HepG2 (cell line): ENCODE data around the gene CORO7. TPM values are rescaled to one million over a fixed set of nuclear protein-coding genes. Genes with fewer than 3 reads are reported as not detected.

ENCODE experiments used
- ELF3 ChIP-seq: IDR thresholded peaks from 2 replicates; pipeline ENCODE4 v1.6.1; 2016; ENCODE audit warnings: missing genetic modification reagents, missing compliant biosample characterization
- FOXO4 ChIP-seq: sonication (generic); formaldehyde crosslinking; conservative IDR thresholded peaks from 2 replicates; pipeline ENCODE4 v1.8.1; 2023; ENCODE audit warnings: missing genetic modification reagents
- JDP2 ChIP-seq: sonication (generic); formaldehyde crosslinking; IDR thresholded peaks from 2 replicates; pipeline ENCODE4 v1.8.1; 2022; ENCODE audit warnings: missing genetic modification reagents, borderline replicate concordance
- KDM6A ChIP-seq: IDR thresholded peaks from 2 replicates; pipeline ENCODE4 v1.6.1; 2016; ENCODE audit warnings: low read depth
- KLF15 ChIP-seq: sonication (generic); formaldehyde crosslinking; IDR thresholded peaks from 2 replicates; pipeline ENCODE4 v1.8.1; 2023; ENCODE audit warnings: borderline replicate concordance, mild to moderate bottlenecking, inconsistent platforms, missing genetic modification reagents, mixed read lengths
- MBNL3 ChIP-seq: fragments of 250-450 bp; sonication (Bioruptor Pico); conservative IDR thresholded peaks from 2 replicates; pipeline ENCODE4 v1.8.0; 2022; ENCODE audit warnings: mild to moderate bottlenecking, inconsistent platforms
- PAXIP1 ChIP-seq: sonication (generic); formaldehyde crosslinking; conservative IDR thresholded peaks from 2 replicates; pipeline ENCODE4 v1.4.0; 2020; ENCODE audit warnings: mild to moderate bottlenecking, missing genetic modification reagents, moderate library complexity
- PPARG ChIP-seq: conservative IDR thresholded peaks from 2 replicates; pipeline ENCODE4 v1.6.1; 2016; ENCODE audit warnings: missing biosample characterization, missing genetic modification reagents
- RAD21 ChIP-seq: fragments of 450-650 bp; formaldehyde crosslinking; IDR thresholded peaks from 2 replicates; pipeline ENCODE4 v1.5.0; 2020; ENCODE audit warnings: mild to moderate bottlenecking
- TAF15 ChIP-seq: fragments of 200-400 bp; formaldehyde crosslinking; IDR thresholded peaks from one replicate; pipeline ENCODE4 v1.6.1; 2018; ENCODE audit warnings: mild to moderate bottlenecking, low read depth, low read length; ENCODE audit not compliant: poor library complexity, severe bottlenecking
- TFAP4 ChIP-seq: sonication (generic); IDR thresholded peaks from 2 replicates; pipeline ENCODE4 v1.6.1; 2016; ENCODE audit warnings: low read depth, borderline replicate concordance
- TFDP1 ChIP-seq: IDR thresholded peaks from 2 replicates; pipeline ENCODE4 v1.6.1; 2016; ENCODE audit warnings: missing compliant biosample characterization, missing genetic modification reagents, borderline replicate concordance
- TOE1 ChIP-seq: sonication (generic); formaldehyde crosslinking; IDR thresholded peaks from 2 replicates; pipeline ENCODE4 v1.4.0; 2020; ENCODE audit warnings: mild to moderate bottlenecking, missing genetic modification reagents
- ZBTB10 ChIP-seq: sonication (generic); formaldehyde crosslinking; IDR thresholded peaks from 2 replicates; pipeline ENCODE4 v1.4.0; 2020; ENCODE audit warnings: missing genetic modification reagents, borderline replicate concordance
- ZBTB38 ChIP-seq: sonication (generic); formaldehyde crosslinking; IDR thresholded peaks from 2 replicates; pipeline ENCODE4 v1.5.1; 2020; ENCODE audit warnings: mild to moderate bottlenecking, missing genetic modification reagents
- ZKSCAN1 ChIP-seq: fragments of 150-350 bp; IDR thresholded peaks from 2 replicates; pipeline ENCODE4 v1.6.1; 2014; ENCODE audit warnings: low read length
- ZNF704 ChIP-seq: sonication (generic); formaldehyde crosslinking; IDR thresholded peaks from 2 replicates; pipeline ENCODE4 v1.8.1; 2023; ENCODE audit warnings: mild to moderate bottlenecking, inconsistent platforms, moderate library complexity, missing genetic modification reagents, borderline replicate concordance
- ZNF761 ChIP-seq: sonication (generic); formaldehyde crosslinking; conservative IDR thresholded peaks from 2 replicates; pipeline ENCODE4 v1.4.0; 2020; ENCODE audit warnings: mild to moderate bottlenecking, missing genetic modification reagents
- ZNF850 ChIP-seq: sonication (generic); formaldehyde crosslinking; conservative IDR thresholded peaks from 2 replicates; pipeline ENCODE4 v1.9.0; 2021; ENCODE audit warnings: mild to moderate bottlenecking, missing genetic modification reagents
- polyA plus RNA-seq, 8 experiments: library from polyadenylated mRNA; depleted of rRNA in 3 of 8; stranded (reverse) in 7 of 8; unstranded in 1 of 8; fragments of >200 nt; fragmentation: Illumina TruSeq in 4 of 8; extraction: Trizol in 4 of 8; gene quantifications; 2 replicates each; pipeline versions ENCODE4 v1.2.1 to v1.2.3, GENCODE V29; 2011 to 2016; ENCODE audit warnings: low read depth in 4 of 8, missing spikeins in 1 of 8, mixed read lengths in 1 of 8; ENCODE audit not compliant: insufficient read depth in 1 of 8
- total RNA-seq, 5 experiments: library from RNA; depleted of rRNA; stranded (reverse); fragments of >200 nt; fragmentation: Illumina TruSeq; extraction: Trizol; gene quantifications; 2 replicates each; pipeline ENCODE4 v1.2.3, GENCODE V29; 2016; ENCODE audit warnings: low read depth in 1 of 5

The CORO7 gene
- total and polyA plus RNA-seq, 2 of the 13 experiments (the other 11 are each of a cell fraction or from before 2014, with no cell fraction given) = 9.9 to 14.3 TPM

GRCh38 chr16:4330277-4330874 lies 86.0 kb downstream of the CORO7 start (continued):
- TF ChIP-seq FOXO4 (no peak), ZNF704 (no peak), TAF15 (no peak), JDP2 (no peak), PAXIP1 (no peak), TOE1 (CRISPR knock-in tag) (no peak), TFAP4 (peak; percentile 79), KLF15 (CRISPR knock-in tag) (no peak), ZBTB38 (no peak), ZNF850 (CRISPR knock-in tag) (no peak), TFDP1 (no peak), ELF3 (CRISPR knock-in tag) (peak; percentile 49; the same call in 1 of the 2 replicates), MBNL3 (no peak), ZKSCAN1 (no peak), KDM6A (CRISPR knock-in tag) (no peak), RAD21 (peak; percentile 93), ZNF761 (no peak), ZBTB10 (no peak), PPARG (CRISPR knock-in tag) (no peak)
